Measurements from ENCODE around the gene HCK.
A peak's percentile ranks its signal among the peaks of the same experiment; 100 is the strongest.
"Not testable (repeated sequence)": the region's sequence is repeated elsewhere in the genome, so short reads cannot be mapped to it uniquely, and the experiment has no call there.

Gene HCK

DNA sequence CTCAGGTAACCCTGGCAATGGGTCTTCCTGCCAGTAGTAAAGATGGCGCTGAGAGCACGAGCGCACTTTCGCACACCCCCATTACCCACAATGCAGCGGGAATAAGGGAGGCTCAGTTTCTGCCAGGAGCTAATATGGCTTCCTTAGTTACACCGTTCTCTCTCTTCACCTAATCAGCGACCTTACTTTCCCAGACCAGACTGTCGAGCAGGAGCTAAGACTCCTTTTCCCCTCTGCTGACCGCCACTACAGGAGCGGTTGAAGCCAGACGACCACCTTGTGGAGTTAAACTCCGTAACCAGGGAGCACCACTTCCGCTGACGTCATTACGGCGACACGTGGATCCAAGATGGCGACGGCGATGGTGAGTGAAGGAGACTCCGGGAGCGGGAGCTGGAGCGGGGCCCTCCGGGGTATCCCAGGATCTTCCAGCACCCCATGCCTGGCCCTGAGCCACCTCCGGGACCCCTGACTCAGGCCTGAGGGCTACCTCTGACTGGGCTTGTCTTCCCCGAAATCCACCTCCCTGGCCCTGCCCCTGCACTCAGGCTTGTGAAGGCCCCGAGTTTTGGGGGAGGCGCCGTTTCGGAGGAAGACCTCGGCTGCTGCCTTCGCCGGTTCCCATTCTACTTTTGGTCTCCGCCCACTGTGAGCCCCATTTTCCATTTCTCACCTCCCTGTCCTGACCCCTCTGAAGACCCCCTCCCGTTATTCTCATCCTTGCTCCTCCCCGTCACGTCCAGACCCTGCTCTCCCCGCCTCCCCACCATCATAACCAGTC is 57.5 kb downstream of the HCK start, which contains the start of gene TM9SF4:
Gene TM9SF4 (plus strand): TSS at position 323 of the 781 bp plus-strand sequence. CDS start 27 bp downstream, at position 350.
- peak; percentile 97 for DNase-seq

DNA sequence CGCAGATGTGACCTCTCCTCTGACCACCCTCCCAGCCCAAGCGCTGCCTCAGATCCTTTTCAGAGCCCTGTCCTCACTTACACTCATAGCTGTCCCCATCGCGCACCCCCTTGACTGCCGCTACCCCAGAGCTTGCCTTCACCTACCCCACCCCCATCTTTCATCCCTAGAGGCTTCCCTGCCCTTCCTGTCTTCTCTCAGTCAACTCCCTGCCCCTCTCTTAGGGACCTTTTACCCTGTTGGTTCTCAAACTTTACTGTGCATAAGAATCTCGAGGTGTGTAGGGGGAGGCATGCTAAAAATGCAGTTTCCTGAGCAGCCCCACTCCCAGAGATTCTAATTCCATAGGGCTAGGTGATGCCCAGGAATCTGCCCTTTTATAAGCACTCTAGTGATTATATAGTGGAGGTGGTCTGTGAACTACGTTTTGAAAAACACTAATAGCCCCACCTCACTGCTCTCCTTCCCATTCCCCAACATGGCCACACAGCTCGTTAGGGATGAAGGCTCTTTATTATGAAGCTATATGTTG is 58.2 kb downstream of the HCK start:
- DNase-seq: peak; percentile 59

DNA sequence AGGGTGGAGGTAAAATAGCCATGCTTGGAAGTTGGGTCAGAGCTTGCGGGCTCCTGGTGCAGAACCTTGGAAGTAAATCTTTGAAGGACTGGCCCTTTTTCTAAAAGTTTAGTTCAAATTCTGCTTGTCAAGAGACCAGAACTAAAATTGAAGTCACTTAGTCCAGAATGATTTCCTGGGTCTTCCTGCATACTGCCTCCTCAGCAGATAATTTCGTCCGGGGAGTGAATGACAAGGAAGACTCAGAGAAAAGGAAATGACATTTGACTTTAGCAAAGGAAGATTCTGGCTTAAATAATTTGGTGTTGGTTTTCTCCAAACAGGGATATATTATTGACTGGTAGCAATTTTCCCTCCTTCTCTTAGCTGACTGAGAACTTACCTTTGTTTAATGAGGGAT is 58.7 kb downstream of the HCK start:
- DNase-seq: no peak

DNA sequence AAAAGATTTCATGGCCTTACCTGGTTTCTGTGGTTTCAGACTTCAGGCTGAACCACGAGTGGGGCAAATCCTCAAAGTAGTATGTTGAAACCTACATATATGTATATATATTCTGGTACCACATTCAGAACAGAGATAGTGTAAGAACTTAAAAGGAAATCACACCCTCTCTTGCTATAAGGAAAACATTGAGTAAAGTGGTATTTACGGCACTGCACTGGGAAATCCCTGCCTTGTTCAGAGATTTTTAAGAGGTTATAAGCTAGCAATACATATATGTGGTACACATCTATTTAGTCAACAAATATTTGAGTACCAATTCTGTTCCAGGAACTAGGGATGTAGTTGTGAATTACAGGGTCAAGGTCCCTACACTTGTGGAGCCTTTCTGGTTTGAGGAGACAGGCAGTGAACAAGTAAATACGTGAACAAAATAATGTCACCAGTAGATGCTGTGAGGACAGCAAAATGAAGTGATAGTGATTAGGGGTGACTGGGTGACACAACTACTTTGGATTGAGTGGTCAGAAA is 59.2 kb downstream of the HCK start:
- DNase-seq: no peak

DNA sequence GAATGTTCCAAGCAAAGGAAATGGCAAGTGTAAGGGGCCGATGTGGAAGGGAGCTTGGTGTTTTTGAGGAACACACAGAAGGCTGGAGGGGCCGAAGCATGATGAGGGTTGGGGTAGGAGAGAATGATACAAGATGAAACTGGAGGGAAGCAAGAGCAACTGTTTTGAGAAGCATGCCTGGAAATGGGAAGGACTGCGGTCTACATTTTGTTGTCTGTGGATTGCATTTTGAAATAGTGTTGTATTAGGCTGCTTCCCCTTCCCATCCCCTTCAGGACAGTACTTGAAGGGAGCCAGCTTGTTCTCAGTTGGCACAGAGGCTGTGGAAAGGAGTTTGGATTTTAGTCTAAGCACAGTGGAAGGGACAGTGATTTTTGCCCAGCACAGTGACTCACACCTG is 59.7 kb downstream of the HCK start:
- no peak for DNase-seq

DNA sequence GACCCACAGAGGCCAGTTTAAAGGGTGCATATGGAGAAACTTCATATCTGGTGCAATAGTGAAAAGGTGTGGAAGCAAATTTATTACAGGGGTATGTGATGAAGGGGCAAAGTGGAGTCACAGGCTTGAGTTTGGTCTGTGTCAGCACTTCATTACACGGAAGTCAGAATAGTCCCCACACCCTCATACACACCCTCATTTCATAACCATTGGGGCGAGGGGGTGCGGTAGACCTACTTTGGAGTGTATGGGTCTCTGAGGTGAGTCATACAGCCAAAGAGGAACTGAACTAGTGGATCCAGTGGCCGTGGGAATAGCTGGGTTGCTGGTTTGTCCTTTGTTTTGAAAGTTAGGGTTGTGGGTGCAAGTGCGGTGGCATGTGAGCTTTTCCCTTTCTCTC is 60.8 kb downstream of the HCK start:
- no peak for DNase-seq

DNA sequence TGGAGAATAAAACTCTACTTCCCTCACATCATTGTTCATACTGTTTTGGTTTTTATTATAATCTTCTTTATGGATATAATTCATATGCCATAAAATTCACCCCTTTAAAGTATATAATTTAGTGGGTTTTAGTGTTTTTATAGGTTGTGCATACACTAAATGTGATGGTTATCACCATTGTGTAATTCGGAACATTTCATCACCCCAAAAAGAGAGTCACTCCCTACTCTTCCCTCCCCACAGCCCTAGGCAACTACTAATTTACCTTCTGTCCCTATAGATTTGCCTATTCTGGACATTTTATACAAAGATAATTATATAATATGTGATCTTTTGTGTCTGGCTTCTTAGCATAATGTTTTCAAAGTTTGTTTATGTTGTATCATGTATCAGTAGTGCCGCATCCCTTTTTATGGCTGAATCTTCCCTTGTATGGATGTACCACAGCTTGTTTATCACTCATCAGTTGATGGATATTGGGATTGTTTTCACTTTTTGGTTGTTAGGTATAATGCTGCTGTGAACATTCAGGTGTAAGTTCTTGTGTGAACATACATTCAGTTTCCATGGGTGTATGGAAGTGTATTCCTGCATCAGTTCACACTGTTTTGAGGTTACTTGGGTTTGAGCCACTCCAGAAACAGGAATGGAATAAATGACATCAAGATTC is 61.7 kb downstream of the HCK start:
- no peak for DNase-seq

DNA sequence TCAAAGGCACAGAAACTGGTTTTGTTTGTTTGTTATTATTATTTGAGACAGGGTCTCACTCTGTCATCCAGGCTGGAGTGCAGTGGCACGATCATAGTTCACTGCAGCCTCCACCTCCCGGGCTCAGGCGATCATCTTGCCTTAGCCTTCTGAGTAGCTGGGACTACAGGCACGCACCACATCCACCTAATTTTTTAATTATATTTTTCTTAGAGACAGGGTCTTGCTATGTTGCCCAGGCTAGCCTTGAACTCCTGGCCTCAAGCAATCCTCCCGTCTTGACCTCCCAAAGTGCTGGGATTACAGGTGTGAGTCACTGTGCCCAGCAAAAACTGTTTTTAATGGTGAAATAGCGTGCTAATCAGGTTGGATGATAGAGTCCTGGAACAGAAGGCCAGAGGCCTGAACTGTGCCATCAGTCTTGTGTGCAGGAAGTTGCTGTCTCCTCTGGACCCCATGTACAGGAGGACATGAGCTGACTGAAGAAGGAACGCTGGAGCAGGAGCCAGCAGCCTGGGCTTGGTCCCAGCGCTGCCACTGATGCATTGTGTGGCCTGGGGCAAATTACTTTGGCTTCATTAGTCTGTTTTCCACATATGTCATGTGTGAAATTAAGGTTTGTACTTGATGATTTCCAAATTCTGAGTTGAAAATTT is 62.4 kb downstream of the HCK start:
- no peak for DNase-seq

DNA sequence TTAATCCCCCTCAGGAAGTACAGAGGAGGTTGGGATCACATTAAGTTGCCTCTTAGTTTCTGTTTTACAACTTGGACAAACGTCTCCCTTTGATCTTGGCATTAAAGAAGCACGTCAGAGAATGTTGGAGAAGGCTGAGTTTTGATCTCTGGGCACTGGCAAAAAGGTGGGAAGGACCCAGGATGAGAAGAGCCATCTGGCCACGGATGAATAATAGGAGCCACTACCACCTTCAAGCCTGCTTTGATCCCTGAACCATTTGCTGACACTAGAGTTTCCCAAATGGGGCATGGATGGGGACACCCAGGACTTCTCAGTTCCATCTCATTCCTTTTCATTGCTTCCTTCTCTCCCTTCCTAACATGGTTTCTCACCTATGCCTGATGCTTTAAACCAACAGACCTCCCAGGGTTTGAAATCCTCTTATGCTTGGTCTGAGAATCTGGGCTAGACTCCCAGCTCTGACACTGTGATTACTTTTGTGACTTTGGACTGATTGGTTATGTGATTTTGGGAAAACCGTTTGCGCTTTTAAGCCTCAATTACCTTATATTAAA is 63.2 kb downstream of the HCK start:
- no peak for DNase-seq

DNA sequence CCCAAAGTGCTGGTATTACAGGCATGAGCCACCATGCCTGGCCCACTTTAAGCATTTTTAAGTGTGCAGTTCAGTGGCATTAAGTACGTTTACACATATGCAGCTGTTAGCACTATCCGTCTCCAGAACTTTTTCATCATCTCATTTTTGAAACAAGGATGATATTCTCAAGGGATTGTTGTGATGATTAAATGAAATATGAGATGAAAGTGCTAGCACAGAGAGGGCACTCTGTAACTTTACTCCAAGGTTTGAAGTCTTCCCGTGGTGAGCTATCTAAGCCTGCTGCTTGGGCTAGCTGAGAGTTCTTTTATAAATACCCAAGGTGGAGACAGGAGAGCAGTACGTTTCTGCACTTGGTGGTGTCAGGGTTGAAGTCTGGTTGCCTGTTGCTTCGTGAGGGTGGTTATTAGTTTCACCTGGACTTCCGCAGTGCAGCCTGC is 64.1 kb downstream of the HCK start:
- DNase-seq: peak; percentile 32

DNA sequence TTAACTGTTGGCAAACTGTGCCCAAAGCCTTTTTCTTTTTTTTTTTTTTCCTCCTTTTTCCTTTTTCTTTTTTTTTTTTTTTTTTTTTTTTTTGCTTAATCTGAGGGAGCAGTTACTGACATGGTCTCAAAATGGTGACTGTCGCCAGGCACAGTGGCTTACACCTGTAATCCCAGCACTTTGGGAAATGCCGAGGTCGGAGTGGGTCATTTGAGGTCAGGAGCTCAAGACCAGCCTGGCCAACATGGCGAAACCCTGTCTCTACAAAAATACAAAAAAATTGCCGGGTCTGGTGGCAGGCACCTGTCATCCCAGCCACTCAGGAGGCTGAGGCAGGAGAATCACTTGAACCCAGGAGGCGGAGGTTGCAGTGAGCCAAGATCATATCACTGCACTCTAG is 64.8 kb downstream of the HCK start:
- not testable (repeated sequence) for DNase-seq

DNA sequence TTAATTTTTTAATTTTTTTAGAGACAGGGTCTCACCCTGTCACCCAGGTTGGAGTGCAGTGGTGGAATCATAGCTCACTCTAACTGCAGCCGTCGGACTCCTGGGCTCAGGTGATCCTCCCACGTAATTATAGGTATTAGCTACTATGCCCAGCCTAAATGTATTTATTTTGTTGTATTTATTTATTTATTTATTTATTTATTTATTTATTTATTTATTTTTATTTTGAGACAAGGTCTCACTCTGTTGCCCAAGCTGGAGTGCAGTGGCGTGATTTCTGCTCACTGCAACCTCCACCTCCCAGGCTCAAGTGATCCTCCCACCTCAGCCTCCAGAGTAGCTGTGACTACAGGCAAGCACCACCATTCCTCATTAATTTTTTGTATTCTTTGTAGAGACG is 66.4 kb downstream of the HCK start:
- DNase-seq: not testable (repeated sequence)

DNA sequence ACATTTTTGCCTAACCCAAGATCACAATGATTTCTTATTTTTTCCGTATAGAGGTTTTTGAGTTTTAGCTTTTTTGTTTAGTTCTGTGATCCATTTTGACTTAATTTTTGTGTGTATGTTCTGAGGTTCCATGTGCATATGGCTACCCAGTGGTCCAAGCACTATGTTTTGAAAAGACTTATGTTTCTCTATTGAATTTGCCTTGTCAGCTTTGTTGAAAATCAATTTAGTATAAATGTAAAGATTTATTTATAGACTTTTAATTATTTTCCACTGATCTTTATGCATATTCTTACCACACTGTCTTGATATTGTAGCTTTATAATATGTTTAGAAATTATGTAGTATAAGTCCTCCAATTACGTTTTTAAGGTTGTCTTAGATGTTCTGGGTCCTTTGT is 67.7 kb downstream of the HCK start:
- no peak for DNase-seq

DNA sequence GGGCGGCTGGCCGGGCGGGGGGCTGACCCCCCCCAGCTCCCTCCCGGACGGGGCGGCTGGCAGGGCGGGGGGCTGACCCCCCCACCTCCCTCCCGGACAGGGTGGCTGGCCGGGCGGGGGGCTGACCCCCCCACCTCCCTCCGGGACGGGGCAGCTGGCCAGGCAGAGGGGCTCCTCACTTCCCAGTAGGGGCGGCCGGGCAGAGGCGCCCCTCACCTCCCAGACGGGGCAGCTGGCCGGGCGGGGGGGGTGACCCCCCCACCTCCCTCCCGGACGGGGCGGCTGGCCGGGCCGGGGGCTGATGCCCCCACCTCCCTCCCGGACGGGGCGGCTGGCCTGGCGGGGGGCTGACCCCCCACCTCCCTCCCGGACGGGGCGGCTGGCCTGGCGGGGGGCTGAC is 69.9 kb downstream of the HCK start:
- not testable (repeated sequence) for DNase-seq

DNA sequence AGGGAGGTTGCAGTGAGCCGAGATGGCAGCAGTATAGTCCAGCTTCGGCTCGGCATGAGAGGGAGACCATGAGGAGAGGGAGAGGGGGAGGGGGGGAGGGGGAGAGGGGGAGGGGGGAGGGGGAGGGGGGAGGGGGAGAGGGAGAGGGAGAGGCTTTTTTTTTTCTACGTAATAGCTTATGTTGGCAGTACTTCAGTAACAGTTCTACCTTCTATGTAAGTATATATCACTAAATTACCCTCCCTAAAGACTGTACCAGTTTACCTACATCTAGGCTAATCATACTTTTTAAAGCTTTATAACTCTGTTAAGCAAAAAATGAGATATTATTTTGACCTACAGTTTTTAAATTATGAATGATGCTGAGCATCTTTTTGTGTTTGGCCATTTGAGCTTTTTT is 71.0 kb downstream of the HCK start:
- DNase-seq: no peak

DNA sequence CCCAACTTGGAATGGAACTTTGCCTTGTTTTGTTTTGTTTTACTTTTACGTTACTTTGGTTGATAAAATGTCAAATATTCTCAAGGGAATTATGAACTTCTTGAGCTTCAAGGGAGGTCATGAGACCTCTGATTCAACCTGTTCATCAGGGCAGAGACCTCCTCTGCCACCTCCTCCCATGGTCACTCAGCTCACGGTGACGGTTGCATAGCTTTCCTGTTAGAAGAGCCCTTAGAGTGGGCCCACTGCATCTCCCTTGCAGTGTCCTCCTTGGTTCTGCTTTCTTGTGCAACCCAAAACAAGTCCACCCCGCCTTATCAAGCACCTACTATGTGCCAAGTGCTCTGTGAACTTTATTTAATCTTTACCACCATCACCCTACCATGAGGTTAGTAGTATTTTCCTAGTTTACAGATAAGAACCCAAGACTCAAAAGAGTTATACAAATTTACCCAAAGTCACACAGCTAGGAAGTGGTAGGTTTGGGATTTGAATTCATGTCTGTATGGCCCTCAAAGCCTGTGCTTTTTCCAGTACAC is 72.9 kb downstream of the HCK start:
- no peak for DNase-seq

DNA sequence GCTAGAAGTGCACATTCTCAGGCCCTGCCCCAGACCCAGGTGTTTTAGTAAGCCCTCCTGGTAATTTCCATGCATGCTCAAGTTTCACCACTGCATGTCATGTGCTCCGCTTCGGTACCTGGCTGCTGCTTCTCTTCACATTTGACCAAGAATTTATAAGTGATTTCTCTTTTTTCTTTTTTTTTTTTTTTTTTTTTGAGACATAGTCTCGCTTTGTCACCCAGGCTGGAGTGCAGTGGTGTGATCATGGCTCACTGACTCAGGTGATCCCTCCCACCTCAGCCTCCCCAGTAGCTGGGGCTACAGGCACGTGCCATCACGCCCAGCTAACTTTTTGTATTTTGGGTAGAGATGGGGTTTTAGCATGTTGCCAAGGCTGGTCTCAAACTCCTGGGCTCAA is 73.5 kb downstream of the HCK start:
- DNase-seq: no peak

DNA sequence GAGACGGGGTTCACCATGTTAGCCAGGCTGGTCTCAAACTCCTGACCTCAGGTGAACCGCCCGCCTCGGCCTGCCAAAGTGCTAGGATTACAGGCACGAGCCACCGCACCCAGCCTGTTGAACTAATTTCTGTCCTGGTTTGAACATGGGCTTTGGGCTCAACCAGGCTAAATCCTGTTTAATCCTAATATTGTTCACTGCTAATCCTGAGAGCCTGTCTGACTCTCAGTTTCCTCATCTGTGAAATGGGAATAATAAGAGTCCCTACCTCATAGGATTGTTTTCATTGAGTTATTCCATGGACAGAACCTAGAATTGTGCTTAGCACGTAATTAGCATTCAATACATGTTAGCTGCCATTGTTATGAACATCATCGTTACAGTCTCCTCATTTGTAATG is 74.9 kb downstream of the HCK start:
- DNase-seq: no peak

DNA sequence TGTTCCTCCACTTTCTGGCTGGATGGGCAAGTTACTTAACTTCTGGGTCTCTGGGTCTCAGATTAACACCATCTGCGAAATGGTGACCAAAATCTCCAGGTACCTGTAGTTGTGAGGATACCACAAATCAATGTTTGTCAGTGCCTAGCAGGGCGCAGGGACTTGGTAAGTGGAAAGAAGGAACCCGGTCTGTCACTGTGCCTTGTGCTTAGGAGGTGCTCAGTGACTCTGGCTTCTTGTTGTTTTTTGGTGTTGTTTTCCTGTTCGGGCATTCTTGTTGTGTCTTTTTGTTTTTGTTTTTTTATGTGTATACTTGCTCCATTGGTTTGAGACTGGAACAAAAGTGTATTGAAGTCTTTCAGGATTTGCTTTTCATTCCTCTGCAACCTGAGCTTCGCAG is 75.3 kb downstream of the HCK start:
- no peak for DNase-seq

DNA sequence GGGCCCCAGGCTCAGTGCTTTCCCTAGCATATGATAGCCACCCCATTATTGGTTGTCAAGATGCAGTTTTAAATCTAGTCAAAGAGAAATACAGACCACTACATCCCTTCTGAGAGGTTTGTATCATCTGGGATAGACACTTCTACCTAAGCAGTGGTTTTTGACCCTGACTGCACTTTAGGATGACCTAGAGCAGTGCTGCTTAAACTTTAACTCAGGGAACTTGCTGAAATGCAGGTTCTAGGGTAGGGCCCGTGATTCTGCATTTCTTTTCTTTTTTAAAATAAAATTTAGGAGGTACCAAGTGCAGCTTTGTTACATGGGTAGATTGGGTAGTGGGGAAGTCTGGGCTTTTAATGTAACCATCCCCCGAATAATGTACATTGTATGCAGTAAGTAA is 76.1 kb downstream of the HCK start:
- DNase-seq: no peak

DNA sequence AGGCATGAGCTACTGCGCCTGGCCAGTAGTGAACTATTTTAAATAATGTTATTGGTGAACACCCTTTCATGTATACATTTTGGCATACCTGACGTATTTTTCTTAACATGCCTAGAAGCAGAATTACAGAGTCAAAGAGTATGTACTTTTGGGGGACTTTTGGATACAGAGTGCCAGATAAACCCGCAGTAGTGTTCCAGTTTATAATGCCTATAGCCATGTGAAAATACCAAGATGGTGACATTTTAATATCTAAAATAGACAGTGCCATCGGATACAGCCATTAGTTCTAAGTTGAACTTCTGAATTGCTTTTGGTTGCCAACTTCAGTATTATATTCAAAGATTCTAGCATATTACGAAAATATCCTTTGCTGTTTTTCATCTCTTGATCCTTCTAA is 77.8 kb downstream of the HCK start:
- DNase-seq: no peak

DNA sequence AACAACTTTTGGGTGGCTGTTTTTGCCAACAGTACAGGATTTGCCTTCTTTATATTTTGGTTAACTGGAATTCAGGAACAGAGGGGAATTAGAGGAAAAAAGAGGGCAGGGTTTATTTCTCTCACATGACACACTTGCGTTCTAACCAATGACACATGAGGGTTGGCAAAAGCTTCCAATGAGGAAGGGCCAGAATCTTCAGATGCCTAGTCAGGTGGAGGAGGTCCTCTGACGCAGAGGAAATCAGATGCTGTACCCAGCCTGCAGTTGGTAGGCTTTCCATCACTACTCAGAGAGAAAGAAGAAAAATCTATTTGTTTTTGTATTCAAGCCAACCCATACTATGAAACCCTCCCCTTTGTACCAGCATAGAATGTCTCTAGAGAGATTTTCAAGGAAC is 78.3 kb downstream of the HCK start:
- DNase-seq: no peak

DNA sequence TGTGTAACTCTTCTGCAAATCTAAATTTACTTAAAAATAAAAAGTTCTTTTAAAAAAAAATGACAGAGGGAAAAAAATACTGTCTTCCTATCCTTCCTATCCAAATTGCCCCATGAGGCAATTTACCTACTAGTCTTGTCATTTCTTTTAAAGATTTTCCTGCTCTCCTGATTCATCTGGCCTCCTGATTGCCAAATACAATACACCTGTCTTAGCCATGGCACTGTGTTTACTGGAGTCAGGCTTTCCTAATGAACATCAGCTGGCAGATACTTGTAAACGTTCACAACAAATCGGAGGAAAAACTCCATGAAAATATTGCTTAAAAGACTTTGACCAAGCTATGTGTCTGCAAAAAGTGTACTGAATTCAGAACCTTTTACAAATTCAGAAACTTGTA is 78.9 kb downstream of the HCK start:
- DNase-seq: no peak
